ENCODE data around the gene SUSD5. TPM values are rescaled to one million over a fixed set of nuclear protein-coding genes. Genes with fewer than 3 reads are reported as not detected.

The SUSD5 gene
- total RNA-seq, 1 donor from 2014 or later = 1.1 TPM

- no peak for TF ChIP-seq CTCF (IDR thresholded peaks at IDR 0.05)
- no peak for ATAC-seq
Measured at GRCh38 chr3:33179132-33179531, 39.5 kb downstream of the SUSD5 start.

GRCh38 chr3:33174711-33175414, 43.7 kb downstream of the SUSD5 start:
- intact Hi-C loops (cut with DNase I) = no loop called here
- peak; percentile 36 for ATAC-seq
- Histone ChIP-seq H3K27ac (no peak overlapping the region), H3K4me1 (no peaks in the 10 kb centered on the region), H3K9me3 (no peaks in the 10 kb centered on the region), H3K36me3 (no peaks in the 10 kb centered on the region), H3K27me3 (no peaks in the 10 kb centered on the region), H3K4me3 (no peak overlapping the region)
- no peak for DNase-seq
- TF ChIP-seq CTCF (IDR thresholded peaks at IDR 0.05) = no peak

More at GRCh38 chr3:33179132-33179531, 39.5 kb downstream of the SUSD5 start:
- Histone ChIP-seq H3K9me3 (peaks cover 3% of the 10 kb centered on the region), H3K4me3 (no peak overlapping the region), H3K27me3 (no peaks in the 10 kb centered on the region), H3K36me3 (no peaks in the 10 kb centered on the region), H3K4me1 (no peaks in the 10 kb centered on the region), H3K27ac (no peak overlapping the region)
- intact Hi-C loops (cut with DNase I) = no loop called here
- no peak for DNase-seq

GRCh38 chr3:33174095-33174494, 44.5 kb downstream of the SUSD5 start:
- Histone ChIP-seq H3K27ac (no peak overlapping the region), H3K27me3 (no peaks in the 10 kb centered on the region), H3K4me3 (no peak overlapping the region), H3K36me3 (no peaks in the 10 kb centered on the region), H3K9me3 (no peaks in the 10 kb centered on the region), H3K4me1 (no peaks in the 10 kb centered on the region)
- DNase-seq (no peak), ATAC-seq (peak; percentile 13)
- intact Hi-C loops (cut with DNase I) = no loop called here
- no peak for TF ChIP-seq CTCF (IDR thresholded peaks at IDR 0.05)

GRCh38 chr3:33173672-33174071, 44.9 kb downstream of the SUSD5 start:
- Histone ChIP-seq H3K4me3 (no peak overlapping the region), H3K9me3 (no peaks in the 10 kb centered on the region), H3K36me3 (no peaks in the 10 kb centered on the region), H3K4me1 (no peaks in the 10 kb centered on the region), H3K27me3 (no peaks in the 10 kb centered on the region), H3K27ac (no peak overlapping the region)
- intact Hi-C loops (cut with DNase I) = no loop called here
- DNase-seq (no peak), ATAC-seq (peak; percentile 17)
- no peak for TF ChIP-seq CTCF (IDR thresholded peaks at IDR 0.05)

- DNase-seq (no peak), ATAC-seq (peak; percentile 56)
- no peak overlapping the region for H3K4me3 ChIP-seq
- no peak for TF ChIP-seq CTCF (IDR thresholded peaks at IDR 0.05)
- H3K36me3 ChIP-seq = no peaks in the 10 kb centered on the region
- intact Hi-C loops (cut with DNase I) = no loop called here
- no peaks in the 10 kb centered on the region for H3K4me1 ChIP-seq
- H3K27ac ChIP-seq = no peak overlapping the region
- no peaks in the 10 kb centered on the region for H3K9me3 ChIP-seq
- H3K27me3 ChIP-seq = no peaks in the 10 kb centered on the region
Measured at GRCh38 chr3:33173103-33173502, 45.5 kb downstream of the SUSD5 start.

GRCh38 chr3:33171580-33171979, 47.0 kb downstream of the SUSD5 start:
- ATAC-seq (no peak), DNase-seq (no peak)
- TF ChIP-seq CTCF (IDR thresholded peaks at IDR 0.05) = no peak
- Histone ChIP-seq H3K4me3 (no peak overlapping the region), H3K36me3 (no peaks in the 10 kb centered on the region), H3K27ac (no peak overlapping the region), H3K4me1 (no peaks in the 10 kb centered on the region), H3K27me3 (no peaks in the 10 kb centered on the region), H3K9me3 (no peaks in the 10 kb centered on the region)
- intact Hi-C loops (cut with DNase I) = no loop called here

Data from upper lobe of right lung (tissue), 1 donor.